Hepatocyte (in vitro differentiated cells): Measurements from ENCODE around the gene RERGL.

ENCODE experiments used
- CTCF ChIP-seq: fragments of 200-600 bp; sonication (generic); IDR thresholded peaks from 2 replicates; pipeline ENCODE4 v1.5.1; 2016; ENCODE audit warnings: antibody characterized with exemption, mild to moderate bottlenecking; ENCODE audit not compliant: poor library complexity
- EZH2 ChIP-seq: fragments of 200-600 bp; sonication (generic); IDR thresholded peaks from 2 replicates; pipeline ENCODE4 v1.6.1; 2016; ENCODE audit warnings: antibody characterized with exemption, mild to moderate bottlenecking, borderline replicate concordance
- EZH2phosphoT487 ChIP-seq: fragments of 200-600 bp; sonication (generic); IDR thresholded peaks from one replicate; pipeline ENCODE4 v1.6.1; 2018; ENCODE audit warnings: antibody characterized with exemption, mild to moderate bottlenecking, low read depth, moderate library complexity; ENCODE audit not compliant: unreplicated experiment, severe bottlenecking

- TF ChIP-seq CTCF (no peak), EZH2 (no peak), EZH2phosphoT487 (no peak)
These were observed 5.9 kb downstream of the RERGL start for GRCh38 chr12:18084080-18084479.
